ENCODE results near the gene SSR4.

GRCh38 chrX:153776120-153776599 is 18.3 kb upstream of the SSR4 start:
- TF ChIP-seq CTCF (optimal IDR thresholded peaks at IDR 0.05 in 1 of 3, IDR thresholded peaks at IDR 0.05 in 1 of 3, conservative IDR thresholded peaks at IDR 0.05 in 1 of 3; ENCODE audit: extremely low read depth in 1 of 3, insufficient read depth in 2 of 3, low read length in 3 of 3) (no peak), EZH2 (IDR thresholded peaks at IDR 0.05; ENCODE audit: low read length) (no peak)
